GM10847 (cell line): ENCODE measurements around the gene PRRG3.

Experiments
- POLR2A ChIP-seq: IDR thresholded peaks from 2 replicates; pipeline ENCODE4 v1.6.1; 2011; ENCODE audit not compliant: insufficient read length; ENCODE audit errors: extremely low read depth

Gene PRRG3

DNA sequence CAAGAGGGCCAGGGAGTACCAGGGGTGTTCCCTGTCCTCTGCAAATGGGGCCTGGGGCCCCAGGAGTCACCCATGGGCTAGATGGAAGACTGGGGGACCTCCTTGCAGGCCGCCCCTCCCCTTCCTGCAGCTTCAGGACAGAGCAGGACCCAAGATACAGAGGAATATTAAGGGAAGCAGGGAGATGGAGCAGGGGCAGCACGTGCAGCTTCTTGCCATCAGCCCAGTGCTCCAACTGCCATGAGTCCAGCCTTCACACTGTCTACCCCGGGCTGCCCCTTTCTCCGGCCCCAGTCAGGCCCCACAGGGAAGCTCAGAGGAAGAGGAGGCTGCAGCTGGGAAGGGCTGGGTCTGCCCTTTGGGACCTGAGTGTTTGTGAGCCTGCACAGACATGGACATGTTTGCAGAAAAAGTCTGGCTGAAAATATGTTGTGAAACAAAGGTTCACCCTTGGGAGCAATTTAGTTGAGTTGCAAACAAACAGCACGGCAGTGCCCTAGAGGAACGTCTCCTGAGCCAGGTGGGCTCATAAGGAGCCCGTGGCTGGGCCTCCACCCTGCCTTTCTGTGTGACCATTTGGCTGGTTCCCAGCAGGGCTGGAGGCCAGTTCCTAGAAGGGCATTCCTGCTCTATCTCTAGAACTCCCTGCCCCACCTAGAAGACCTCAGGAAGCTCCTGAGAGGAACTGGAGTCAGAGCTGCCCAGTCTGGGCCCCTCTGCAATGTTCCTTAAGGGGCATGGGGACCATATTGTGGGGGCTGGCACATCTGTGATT, 29.5 kb downstream of the PRRG3 start:
- no peak for TF ChIP-seq POLR2A

DNA sequence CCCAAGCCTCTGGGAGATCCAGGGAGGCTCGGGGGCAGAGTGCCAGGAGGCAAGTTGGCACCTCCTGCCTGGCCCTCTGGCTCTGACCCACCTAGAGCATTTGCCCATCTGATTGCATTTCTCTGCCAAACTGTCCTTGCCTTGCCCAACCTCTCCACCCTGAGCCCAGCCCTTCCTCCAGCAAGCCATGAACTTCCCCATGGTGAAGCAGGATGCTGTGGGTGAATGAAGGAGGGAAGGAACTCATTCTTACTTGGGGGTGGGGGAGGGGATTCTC, 30.0 kb downstream of the PRRG3 start:
- TF ChIP-seq POLR2A = no peak

DNA sequence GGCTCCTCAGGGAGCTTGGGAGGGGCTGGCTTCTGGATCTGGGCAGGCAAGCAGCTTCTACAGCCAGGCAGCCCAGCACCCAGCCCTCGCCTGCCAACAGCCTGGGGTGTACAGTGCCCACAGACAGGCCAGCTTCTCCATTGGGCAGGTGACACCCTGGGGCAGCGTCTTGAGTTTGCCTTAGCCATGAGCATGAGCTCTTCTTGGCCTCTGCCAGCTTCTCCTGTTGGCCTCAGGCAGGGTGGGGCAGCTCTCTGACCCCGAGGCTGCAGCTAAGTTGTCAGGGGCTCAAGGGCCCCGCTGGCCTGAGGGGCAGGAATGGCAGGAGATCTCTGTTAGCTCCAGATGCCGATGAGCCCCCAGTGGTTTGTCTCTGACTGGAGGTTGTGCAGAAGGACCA, 31.5 kb downstream of the PRRG3 start:
- no peak for TF ChIP-seq POLR2A

DNA sequence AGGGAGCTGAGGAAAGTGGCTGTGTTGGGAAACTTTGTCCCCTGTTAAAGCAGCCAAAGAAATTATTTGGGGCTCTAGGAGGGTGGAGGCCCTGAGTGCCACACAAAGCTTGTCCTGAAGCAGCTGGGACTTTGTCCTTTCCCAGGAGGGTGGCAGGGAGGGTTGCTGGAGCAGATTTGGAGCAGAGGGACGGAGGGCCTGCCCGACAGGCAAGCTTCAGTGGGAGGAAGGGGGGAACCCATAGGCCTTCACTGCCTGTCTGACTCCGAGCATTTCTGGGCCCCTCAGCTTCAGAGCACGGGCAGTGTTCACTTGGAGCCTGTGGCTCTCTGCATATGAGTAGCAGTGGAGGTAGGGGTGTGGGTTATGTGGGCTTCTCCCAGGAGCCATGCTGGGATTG, 32.1 kb downstream of the PRRG3 start:
- no peak for TF ChIP-seq POLR2A

DNA sequence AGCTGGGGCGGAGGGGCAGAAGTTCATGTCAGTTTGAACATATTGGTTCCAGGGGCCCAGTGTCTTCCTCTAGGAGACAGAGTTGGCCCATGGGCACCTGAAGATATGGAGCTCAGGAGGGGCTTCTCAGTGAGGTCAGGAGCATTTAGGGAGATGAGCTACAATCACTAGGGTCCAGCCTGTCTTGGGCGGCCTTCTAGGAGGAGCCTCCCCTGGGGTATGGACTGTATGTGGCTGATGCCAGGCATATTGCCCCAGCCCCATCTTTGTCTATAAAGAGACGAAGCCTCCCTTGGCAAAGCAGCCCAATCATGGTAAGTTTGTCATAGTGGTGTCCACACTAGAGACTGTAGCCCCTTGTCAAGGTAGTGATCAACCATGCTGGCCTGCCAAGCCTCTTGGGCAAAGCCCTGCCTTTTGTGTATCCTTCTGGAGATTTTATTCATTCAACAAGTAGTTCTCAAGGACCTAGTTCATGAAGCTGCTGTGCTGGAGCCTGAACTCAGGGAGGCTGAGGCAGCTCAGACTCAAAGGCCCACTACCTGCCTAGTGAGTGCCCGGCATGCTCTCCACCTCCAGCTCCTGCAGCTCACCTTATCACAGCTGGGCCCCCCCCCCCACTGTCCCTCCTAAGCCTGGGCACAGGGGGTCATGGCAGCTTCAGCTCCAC, 33.9 kb downstream of the PRRG3 start:
- no peak for TF ChIP-seq POLR2A

DNA sequence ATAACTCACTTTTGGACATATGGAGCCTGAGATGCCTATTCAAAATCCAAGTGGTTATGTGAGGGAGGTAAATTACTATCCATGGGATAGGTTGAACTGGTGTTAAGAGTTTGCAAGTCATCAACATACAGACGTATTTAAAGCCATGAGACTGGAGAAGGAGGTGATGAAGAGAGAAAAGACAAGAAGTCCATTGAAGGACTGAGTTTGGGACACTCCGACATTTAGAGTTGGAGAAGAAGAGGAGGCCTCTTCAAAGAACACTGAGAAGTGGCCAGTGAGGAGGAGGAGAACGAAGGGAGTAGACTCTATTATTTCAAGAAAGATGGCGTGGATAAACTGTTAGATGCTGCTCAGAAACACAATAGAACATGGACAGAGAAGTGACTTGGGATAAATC, 39.2 kb downstream of the PRRG3 start, which contains the start of gene CNGA2:
Gene CNGA2, plus strand, starts transcription at position 301 of the 400 bp plus-strand sequence. CDS start 3,738 bp downstream, outside the sequence.
- TF ChIP-seq POLR2A = no peak

DNA sequence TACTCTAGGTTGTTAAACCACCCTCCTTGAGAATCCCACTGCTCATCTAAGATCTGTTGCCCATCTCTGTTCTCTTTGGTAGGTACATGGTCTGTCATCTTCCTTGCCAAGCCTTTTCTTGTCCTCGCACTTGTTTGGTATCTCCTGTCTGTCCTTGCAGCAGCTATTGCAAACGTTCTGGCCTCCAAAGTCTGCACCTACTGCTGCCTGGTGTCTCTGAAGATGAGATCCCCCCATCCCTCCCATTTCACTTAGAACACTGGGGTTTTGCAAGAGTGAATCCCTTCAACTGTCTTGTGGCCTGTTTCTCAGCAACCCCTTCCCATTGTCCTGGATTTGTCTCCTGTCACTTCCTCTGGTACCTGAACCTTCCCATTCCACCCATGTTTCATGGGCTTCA, 40.0 kb downstream of the PRRG3 start:
- no peak for TF ChIP-seq POLR2A

DNA sequence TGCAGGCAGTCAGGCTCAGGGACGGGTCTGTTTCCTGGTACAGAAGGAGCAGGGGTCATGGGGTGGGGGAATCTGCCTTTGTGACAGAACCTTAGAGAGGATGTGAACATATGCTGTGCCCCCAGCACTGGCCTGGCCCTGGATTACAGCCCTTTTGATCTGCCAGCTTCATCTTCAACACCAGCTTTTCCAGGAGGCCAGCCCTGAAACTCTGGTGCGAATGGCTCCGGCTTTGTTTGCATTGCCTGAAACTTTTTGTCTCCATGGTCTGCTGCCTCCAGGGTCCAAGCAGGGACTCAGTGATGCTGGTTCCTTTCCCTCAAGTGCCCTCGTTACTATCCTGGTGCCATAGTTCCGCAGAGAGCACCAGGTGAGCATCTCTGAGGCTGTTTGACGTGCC, 41.4 kb downstream of the PRRG3 start:
- TF ChIP-seq POLR2A = no peak

DNA sequence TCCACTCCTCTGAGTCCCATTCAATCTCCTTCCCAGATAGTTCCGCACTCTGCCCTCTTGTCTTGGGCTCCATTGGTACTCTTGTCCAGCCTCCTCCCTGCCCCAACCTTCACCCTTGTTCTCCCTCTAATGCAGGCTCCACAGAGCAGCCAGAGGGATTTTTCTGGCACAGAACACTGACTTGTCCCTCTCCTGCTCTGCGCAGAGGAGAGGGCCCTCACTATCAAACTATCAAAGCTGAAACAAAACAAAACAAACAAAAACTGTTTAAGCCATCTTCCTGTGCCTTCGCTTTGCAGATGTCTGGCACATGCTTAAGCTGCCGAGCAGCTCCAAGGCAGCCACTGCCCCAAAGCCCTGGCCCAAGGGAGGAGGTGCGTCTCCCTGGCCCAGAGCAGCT, 42.2 kb downstream of the PRRG3 start:
- TF ChIP-seq POLR2A = no peak

DNA sequence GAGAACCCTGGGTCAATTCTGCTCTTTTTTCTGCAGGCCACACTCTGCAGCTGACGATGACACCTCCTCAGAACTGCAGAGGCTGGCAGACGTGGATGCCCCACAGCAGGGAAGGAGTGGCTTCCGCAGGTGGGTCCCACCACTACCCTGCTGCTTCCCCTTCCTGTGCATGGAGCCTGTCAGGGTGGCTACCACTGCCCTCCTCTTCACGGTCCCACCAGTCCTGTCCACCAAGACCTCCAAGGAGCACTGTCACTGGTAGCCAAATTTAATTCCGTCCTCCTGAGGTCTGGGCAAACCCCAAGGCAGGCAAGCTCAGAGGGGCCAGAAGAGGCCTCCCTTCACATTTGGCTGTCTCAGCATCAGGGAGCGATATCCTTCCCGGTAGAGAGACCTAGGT, 43.5 kb downstream of the PRRG3 start:
- no peak for TF ChIP-seq POLR2A

DNA sequence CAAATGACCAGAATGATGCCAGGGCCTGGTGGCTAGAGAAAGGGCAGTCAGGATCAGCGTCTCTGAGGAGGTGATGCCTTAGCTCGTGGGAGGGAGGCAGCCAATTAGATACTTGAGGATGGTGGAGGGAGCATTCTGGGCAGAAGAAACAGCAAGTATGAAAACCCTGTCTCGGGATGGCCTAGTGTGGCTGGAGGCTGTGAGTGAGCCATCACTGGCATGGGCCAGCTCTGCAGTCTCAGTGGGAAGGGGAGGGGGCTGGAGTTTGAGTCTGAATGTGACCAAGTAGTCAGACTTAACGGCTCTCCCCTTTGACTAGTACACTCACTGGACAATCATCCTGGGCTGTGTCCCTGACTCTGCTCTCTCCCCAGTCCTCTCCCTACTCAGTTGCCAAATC, 46.3 kb downstream of the PRRG3 start:
- TF ChIP-seq POLR2A = no peak

DNA sequence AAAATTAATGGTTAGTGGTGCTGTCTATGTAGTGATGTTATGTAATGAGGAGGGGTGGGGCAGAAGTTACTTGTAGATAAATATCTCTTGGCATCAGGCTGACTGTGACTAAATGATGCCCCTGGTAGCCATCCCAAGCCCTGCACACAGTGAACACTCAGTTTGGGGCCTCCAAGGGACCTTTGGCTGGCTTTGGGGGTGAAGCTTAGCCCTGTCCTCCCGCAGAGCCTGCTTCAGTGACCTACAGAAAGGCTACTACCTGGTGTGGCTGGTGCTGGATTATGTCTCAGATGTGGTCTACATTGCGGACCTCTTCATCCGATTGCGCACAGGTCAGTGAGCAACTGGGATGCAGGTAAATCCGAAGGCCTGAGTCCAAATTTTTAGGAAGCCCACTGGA, 47.1 kb downstream of the PRRG3 start:
- no peak for TF ChIP-seq POLR2A

DNA sequence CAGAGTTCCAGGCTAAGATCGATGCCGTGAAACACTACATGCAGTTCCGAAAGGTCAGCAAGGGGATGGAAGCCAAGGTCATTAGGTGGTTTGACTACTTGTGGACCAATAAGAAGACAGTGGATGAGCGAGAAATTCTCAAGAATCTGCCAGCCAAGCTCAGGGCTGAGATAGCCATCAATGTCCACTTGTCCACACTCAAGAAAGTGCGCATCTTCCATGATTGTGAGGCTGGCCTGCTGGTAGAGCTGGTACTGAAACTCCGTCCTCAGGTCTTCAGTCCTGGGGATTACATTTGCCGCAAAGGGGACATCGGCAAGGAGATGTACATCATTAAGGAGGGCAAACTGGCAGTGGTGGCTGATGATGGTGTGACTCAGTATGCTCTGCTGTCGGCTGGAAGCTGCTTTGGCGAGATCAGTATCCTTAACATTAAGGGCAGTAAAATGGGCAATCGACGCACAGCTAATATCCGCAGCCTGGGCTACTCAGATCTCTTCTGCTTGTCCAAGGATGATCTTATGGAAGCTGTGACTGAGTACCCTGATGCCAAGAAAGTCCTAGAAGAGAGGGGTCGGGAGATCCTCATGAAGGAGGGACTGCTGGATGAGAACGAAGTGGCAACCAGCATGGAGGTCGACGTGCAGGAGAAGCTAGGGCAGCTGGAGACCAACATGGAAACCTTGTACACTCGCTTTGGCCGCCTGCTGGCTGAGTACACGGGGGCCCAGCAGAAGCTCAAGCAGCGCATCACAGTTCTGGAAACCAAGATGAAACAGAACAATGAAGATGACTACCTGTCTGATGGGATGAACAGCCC, 48.6 kb downstream of the PRRG3 start:
- no peak for TF ChIP-seq POLR2A

DNA sequence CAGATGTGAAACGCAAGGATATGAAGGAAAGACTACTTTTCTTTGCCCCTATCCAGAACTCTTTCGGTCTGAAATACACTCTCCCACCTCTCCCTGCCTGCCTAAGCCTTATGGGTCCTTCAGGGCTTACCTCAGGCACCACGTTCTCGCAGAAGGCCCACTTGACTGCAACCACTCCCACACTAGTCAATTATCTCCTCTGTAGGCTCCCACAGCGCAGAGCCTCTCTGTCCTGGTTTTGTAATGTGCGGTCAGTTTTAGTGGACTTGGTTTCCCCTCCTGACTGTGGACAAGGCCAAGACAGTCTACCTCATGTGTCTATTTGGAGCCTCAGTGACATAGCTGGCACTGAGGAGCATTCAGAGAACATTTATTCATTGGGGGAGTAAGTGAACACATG, 50.4 kb downstream of the PRRG3 start:
- TF ChIP-seq POLR2A = no peak

DNA sequence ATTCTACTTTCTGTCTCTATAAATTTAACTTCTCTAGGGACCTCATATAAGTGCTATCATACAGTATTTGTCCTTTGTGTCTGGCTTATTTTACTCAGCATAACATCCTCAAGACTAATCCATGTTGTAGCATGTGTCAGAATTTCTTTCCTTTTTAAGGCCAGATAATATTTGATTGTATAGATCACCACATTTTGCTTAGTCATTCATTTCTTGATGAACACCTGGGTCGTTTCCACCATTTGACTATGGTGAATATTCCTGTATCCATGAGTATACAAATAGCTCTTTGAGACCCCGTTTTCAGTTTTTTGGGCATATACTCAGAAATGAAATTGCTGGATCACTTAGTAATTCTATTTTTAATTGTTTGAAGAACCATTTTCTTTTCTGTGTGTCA, 51.2 kb downstream of the PRRG3 start:
- no peak for TF ChIP-seq POLR2A

DNA sequence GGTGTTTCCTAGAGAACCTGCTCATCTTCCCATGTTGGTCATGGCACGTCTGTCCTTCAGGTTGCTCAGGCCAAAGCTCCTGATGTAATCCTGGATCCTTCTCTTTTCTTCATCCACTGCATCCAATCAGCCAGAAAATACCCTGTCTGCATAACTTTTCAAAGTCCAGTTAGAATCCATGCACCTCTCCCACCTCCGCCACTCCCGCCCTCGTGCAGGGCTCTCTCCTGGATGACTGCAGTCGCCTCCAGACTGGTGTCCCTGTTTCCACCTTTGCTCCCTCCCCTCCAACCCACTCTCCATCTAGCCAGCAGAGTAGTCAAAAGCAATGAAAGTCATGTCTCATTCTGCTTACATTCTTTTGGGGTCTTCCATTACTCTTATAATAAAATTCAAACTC, 55.3 kb downstream of the PRRG3 start:
- TF ChIP-seq POLR2A = no peak
